Type B pancreatic cell (in vitro differentiated cells): ENCODE measurements around the gene IL15RA. TPM values are rescaled to one million over a fixed set of nuclear protein-coding genes. Genes with fewer than 3 reads are reported as not detected.

Experiments
- DNase-seq: peaks from one replicate; pipeline ENCODE4 v3.0.0; 2021; ENCODE audit warnings: mixed read lengths; ENCODE audit not compliant: unreplicated experiment; ENCODE audit errors: extremely low spot score
- H3K27ac Mint-ChIP-seq: 2 replicates; pipeline ENCODE4 v1.8.0; 2021; ENCODE audit warnings: mild to moderate bottlenecking, mixed read lengths
- H3K27me3 Mint-ChIP-seq: 2 replicates; pipeline ENCODE4 v1.8.0; 2021; ENCODE audit warnings: mixed read lengths
- H3K36me3 Mint-ChIP-seq: 2 replicates; pipeline ENCODE4 v1.8.0; 2021; ENCODE audit warnings: mixed read lengths
- H3K4me1 Mint-ChIP-seq: one replicate; pipeline ENCODE4 v1.8.0; 2021; ENCODE audit warnings: mixed read lengths; ENCODE audit not compliant: unreplicated experiment
- H3K4me3 Mint-ChIP-seq: 2 replicates; pipeline ENCODE4 v1.8.0; 2021; ENCODE audit warnings: mild to moderate bottlenecking, mixed read lengths
- H3K9me3 Mint-ChIP-seq: 2 replicates; pipeline ENCODE4 v1.8.0; 2021; ENCODE audit warnings: mixed read lengths
- CTCF ChIP-seq: fragments of 200-600 bp; sonication (generic); conservative IDR thresholded peaks from 2 replicates; pipeline ENCODE4 v1.5.0; 2021; ENCODE audit warnings: antibody characterized with exemption, mild to moderate bottlenecking
- total RNA-seq: library from RNA; stranded (reverse); gene quantifications from 2 replicates; pipeline ENCODE4 v1.2.1, GENCODE V29; 2021; ENCODE audit warnings: low replicate concordance

The IL15RA gene
- total RNA-seq, 1 donor from 2014 or later: 1.4 TPM

GRCh38 chr10:5942001-5942400, 35.3 kb downstream of the IL15RA start:
- no peak overlapping the region for H3K4me3 Mint-ChIP-seq
- no peaks in the 10 kb centered on the region for H3K9me3 Mint-ChIP-seq
- H3K27ac Mint-ChIP-seq: no peak overlapping the region
- peaks cover 4% of the 10 kb centered on the region for H3K4me1 Mint-ChIP-seq
- H3K36me3 Mint-ChIP-seq: peaks cover 11% of the 10 kb centered on the region
- DNase-seq: no peak
- peaks cover 4% of the 10 kb centered on the region for H3K27me3 Mint-ChIP-seq
- TF ChIP-seq CTCF: no peak

- peaks cover 12% of the 10 kb centered on the region for H3K36me3 Mint-ChIP-seq
- peaks cover 4% of the 10 kb centered on the region for H3K4me1 Mint-ChIP-seq
- peaks cover 4% of the 10 kb centered on the region for H3K27me3 Mint-ChIP-seq
- no peaks in the 10 kb centered on the region for H3K9me3 Mint-ChIP-seq
- DNase-seq: no peak
- H3K27ac Mint-ChIP-seq: no peak overlapping the region
- no peak for TF ChIP-seq CTCF
- H3K4me3 Mint-ChIP-seq: no peak overlapping the region
These were observed 35.8 kb downstream of the IL15RA start for GRCh38 chr10:5941579-5941978.

- Mint-ChIP-seq H3K4me3 (no peak overlapping the region), H3K27ac (no peak overlapping the region), H3K36me3 (peaks cover 16% of the 10 kb centered on the region), H3K9me3 (no peaks in the 10 kb centered on the region), H3K4me1 (peaks cover under 1% of the 10 kb centered on the region), H3K27me3 (peaks cover under 1% of the 10 kb centered on the region)
- DNase-seq: no peak
- no peak for TF ChIP-seq CTCF
These were observed 36.5 kb downstream of the IL15RA start for GRCh38 chr10:5940807-5941218.

- H3K36me3 Mint-ChIP-seq: peaks cover 20% of the 10 kb centered on the region
- DNase-seq: no peak
- no peak for TF ChIP-seq CTCF
- H3K27me3 Mint-ChIP-seq: no peaks in the 10 kb centered on the region
- H3K4me1 Mint-ChIP-seq: no peaks in the 10 kb centered on the region
- no peak overlapping the region for H3K27ac Mint-ChIP-seq
- H3K4me3 Mint-ChIP-seq: no peak overlapping the region
- H3K9me3 Mint-ChIP-seq: no peaks in the 10 kb centered on the region
These were observed 39.1 kb downstream of the IL15RA start for GRCh38 chr10:5938291-5938690.

GRCh38 chr10:5937016-5937415, 40.3 kb downstream of the IL15RA start:
- H3K27me3 Mint-ChIP-seq: no peaks in the 10 kb centered on the region
- DNase-seq: no peak
- H3K4me3 Mint-ChIP-seq: no peak overlapping the region
- no peak overlapping the region for H3K27ac Mint-ChIP-seq
- no peaks in the 10 kb centered on the region for H3K9me3 Mint-ChIP-seq
- peaks cover 25% of the 10 kb centered on the region for H3K36me3 Mint-ChIP-seq
- no peak for TF ChIP-seq CTCF
- no peaks in the 10 kb centered on the region for H3K4me1 Mint-ChIP-seq

GRCh38 chr10:5935628-5936027, 41.7 kb downstream of the IL15RA start:
- DNase-seq: no peak
- peaks cover 36% of the 10 kb centered on the region for H3K36me3 Mint-ChIP-seq
- no peaks in the 10 kb centered on the region for H3K27me3 Mint-ChIP-seq
- no peak overlapping the region for H3K27ac Mint-ChIP-seq
- H3K4me3 Mint-ChIP-seq: no peak overlapping the region
- H3K4me1 Mint-ChIP-seq: no peaks in the 10 kb centered on the region
- H3K9me3 Mint-ChIP-seq: no peaks in the 10 kb centered on the region
- TF ChIP-seq CTCF: no peak
